Spinal cord (tissue), 10 donors: ENCODE results near the gene PPP1R18. TPM values are rescaled to one million over a fixed set of nuclear protein-coding genes. Genes with fewer than 3 reads are reported as not detected.
"Not testable (repeated sequence)": the region's sequence is repeated elsewhere in the genome, so short reads cannot be mapped to it uniquely, and the experiment has no call there.

Source experiments
- DNase-seq, 6 donors: peaks; one replicate each; pipeline versions ENCODE4 v3.0.0 to v3.0.0-alpha.2; 2013 to 2015; ENCODE audit warnings: low spot score in 6 of 6, low read depth in 4 of 6
- H3K27ac ChIP-seq: one replicate; pipeline ENCODE4 v1.5.1; 2013; ENCODE audit warnings: low read depth, low read length, control low read depth
- H3K27me3 ChIP-seq: one replicate; pipeline ENCODE4 v1.6.1; 2013; ENCODE audit warnings: low read length; ENCODE audit not compliant: control insufficient read depth, insufficient read depth
- H3K36me3 ChIP-seq: one replicate; pipeline ENCODE4 v1.6.1; 2013; ENCODE audit warnings: low read length; ENCODE audit not compliant: control insufficient read depth, insufficient read depth
- H3K4me1 ChIP-seq: one replicate; pipeline ENCODE4 v1.6.1; 2013; ENCODE audit warnings: low read length; ENCODE audit not compliant: control insufficient read depth, insufficient read depth
- H3K4me3 ChIP-seq: one replicate; pipeline ENCODE4 v1.5.1; 2013; ENCODE audit warnings: low read depth, low read length, control low read depth
- H3K9me3 ChIP-seq: one replicate; pipeline ENCODE4 v1.6.1; 2013; ENCODE audit warnings: low read length; ENCODE audit not compliant: control insufficient read depth, insufficient read depth
- WGBS: methylation state at CpG from one replicate; pipeline ENCODE4 v1.1.5; 2013; ENCODE audit warnings: missing lambda C conversion rate; ENCODE audit not compliant: insufficient coverage; 5-methylcytosine and 5-hydroxymethylcytosine counted together
- polyA plus RNA-seq, 2 donors: library from polyadenylated mRNA; unstranded; fragments of 120-200 nt; gene quantifications; one replicate each; pipeline ENCODE4 v1.2.1, GENCODE V29; 2013; ENCODE audit not compliant: insufficient read length in 2 of 2
- total RNA-seq, 2 donors: library from RNA; depleted of rRNA in 1 of 2; stranded (reverse); fragments of 120-200 nt in 1 of 2; fragments of >200 nt in 1 of 2; gene quantifications; one replicate each; pipeline versions ENCODE4 v1.2.3 to v1.2.4, GENCODE V29; 2013 to 2014
- donor health status: healthy.

PPP1R18 gene
- total and polyA plus RNA-seq, 4 donors = 14.5 to 49.3 (median 37.8) TPM

DNA sequence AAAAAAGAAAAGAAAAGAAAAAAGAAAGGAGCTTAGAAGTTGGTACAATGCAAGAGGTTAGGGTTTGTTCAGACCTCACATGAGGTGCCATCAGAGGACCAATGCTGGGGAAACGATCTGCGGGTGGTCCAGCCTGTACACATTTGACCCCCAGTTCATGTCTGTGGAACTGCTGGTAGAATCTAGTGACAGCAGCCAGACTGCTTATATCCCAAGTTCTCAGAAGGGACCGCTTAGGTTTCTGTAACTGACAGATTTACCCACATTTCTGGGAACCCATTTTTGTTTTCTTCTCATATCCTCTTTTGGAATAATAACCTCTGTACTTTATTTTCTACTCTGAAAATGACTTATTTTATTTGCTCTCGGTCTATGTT, 4.7 kb downstream of the PPP1R18 start:
- Histone ChIP-seq H3K4me3 (peak overlapping the region; percentile 16), H3K27ac (peak overlapping the region; percentile 88), H3K9me3 (no peaks in the 10 kb centered on the region), H3K36me3 (peaks cover 38% of the 10 kb centered on the region), H3K27me3 (no peaks in the 10 kb centered on the region), H3K4me1 (peaks cover 57% of the 10 kb centered on the region)
- 76% methylated on average over 3 of the region's 4 CpGs for WGBS
- no peak for DNase-seq

GRCh38 chr6:30679765-30680535, 6.5 kb downstream of the PPP1R18 start:
- Histone ChIP-seq H3K27ac (no peak overlapping the region), H3K9me3 (no peaks in the 10 kb centered on the region), H3K4me1 (peaks cover 42% of the 10 kb centered on the region), H3K27me3 (no peaks in the 10 kb centered on the region), H3K4me3 (no peak overlapping the region), H3K36me3 (peaks cover 37% of the 10 kb centered on the region)
- 74% methylated on average over 5 of the region's 7 CpGs for WGBS
- no peak for DNase-seq

GRCh38 chr6:30678964-30679726, 7.3 kb downstream of the PPP1R18 start:
- 11% methylated on average over 17 of the region's 31 CpGs for WGBS
- Histone ChIP-seq H3K27ac (no peak overlapping the region), H3K4me1 (peaks cover 34% of the 10 kb centered on the region), H3K4me3 (no peak overlapping the region), H3K36me3 (peaks cover 37% of the 10 kb centered on the region), H3K9me3 (no peaks in the 10 kb centered on the region), H3K27me3 (no peaks in the 10 kb centered on the region)
- DNase-seq = peak in 5 of 6 donors; percentile 27 to 86 (median 54)

GRCh38 chr6:30676660-30677285, 9.7 kb downstream of the PPP1R18 start:
- H3K9me3 ChIP-seq = no peaks in the 10 kb centered on the region
- no peak overlapping the region for H3K27ac ChIP-seq
- peaks cover 16% of the 10 kb centered on the region for H3K4me1 ChIP-seq
- no peak for DNase-seq
- WGBS = 88% methylated on average over 2 of the region's 10 CpGs
- H3K4me3 ChIP-seq = no peak overlapping the region
- no peaks in the 10 kb centered on the region for H3K27me3 ChIP-seq
- peaks cover 34% of the 10 kb centered on the region for H3K36me3 ChIP-seq

- Histone ChIP-seq H3K27me3 (no peaks in the 10 kb centered on the region), H3K4me3 (peak within 1 kb of the TSS; percentile 91), H3K9me3 (no peaks in the 10 kb centered on the region), H3K36me3 (peaks cover 45% of the 10 kb centered on the region), H3K27ac (peak within 1 kb of the TSS; percentile 76), H3K4me1 (peaks cover 9% of the 10 kb centered on the region)
- peak; percentile 91 to 99 (median 96) for DNase-seq
- WGBS = under 1% methylated on average over 52 of the region's 57 CpGs
Measured at GRCh38 chr6:30672445-30673253, 13.8 kb downstream of the PPP1R18 start, which contains the start of gene DHX16. Gene DHX16 (minus strand): TSS chr6:30673006. CDS start chr6:30672841, 165 bp downstream.

GRCh38 chr6:30670760-30671527, 15.5 kb downstream of the PPP1R18 start:
- Histone ChIP-seq H3K4me1 (peaks cover 9% of the 10 kb centered on the region), H3K9me3 (no peaks in the 10 kb centered on the region), H3K4me3 (no peak overlapping the region), H3K36me3 (peaks cover 38% of the 10 kb centered on the region), H3K27ac (no peak overlapping the region), H3K27me3 (no peaks in the 10 kb centered on the region)
- DNase-seq = no peak
- WGBS = 92% methylated on average over 20 of the region's 27 CpGs

GRCh38 chr6:30666300-30666699, 20.1 kb downstream of the PPP1R18 start:
- H3K27me3 ChIP-seq, H3K27ac ChIP-seq, H3K4me3 ChIP-seq, H3K9me3 ChIP-seq, DNase-seq, H3K4me1 ChIP-seq: not testable (repeated sequence)
- H3K36me3 ChIP-seq = peaks cover 81% of the 10 kb centered on the region
- 100% methylated on average over 1 of the region's 2 CpGs for WGBS

- DNase-seq = no peak
- Histone ChIP-seq H3K4me1 (peaks cover 3% of the 10 kb centered on the region), H3K27ac (no peak overlapping the region), H3K27me3 (no peaks in the 10 kb centered on the region), H3K36me3 (peaks cover 78% of the 10 kb centered on the region), H3K4me3 (no peak overlapping the region), H3K9me3 (no peaks in the 10 kb centered on the region)
- 94% methylated on average over 26 of the region's 34 CpGs for WGBS
Measured at GRCh38 chr6:30664994-30665767, 21.3 kb downstream of the PPP1R18 start.
